Thoracic aorta (tissue), 2 donors: Measurements from ENCODE around the gene MRPS10. TPM values are rescaled to one million over a fixed set of nuclear protein-coding genes. Genes with fewer than 3 reads are reported as not detected.

ENCODE experiments used
- ATAC-seq: fragments of 150-250 bp; one replicate; pipeline ENCODE4 v1.8.0; 2017; ENCODE audit warnings: low read depth; ENCODE audit not compliant: insufficient number of reproducible peaks, low FRiP score
- DNase-seq: peaks from one replicate; pipeline ENCODE4 v3.0.0-alpha.2; 2020; ENCODE audit warnings: low spot score
- H3K27ac ChIP-seq, 2 donors: fragments of 200-600 bp; sonication (generic); 1 replicate in 1 of 2; 2 replicates in 1 of 2; pipeline ENCODE4 v1.5.1; 2016; ENCODE audit warnings: mild to moderate bottlenecking in 2 of 2, moderate library complexity in 2 of 2
- H3K27me3 ChIP-seq: fragments of 200-600 bp; sonication (generic); replicated peaks from 2 replicates; pipeline ENCODE4 v1.6.0; 2016; ENCODE audit warnings: mild to moderate bottlenecking; ENCODE audit not compliant: insufficient read depth
- H3K36me3 ChIP-seq: fragments of 200-600 bp; sonication (generic); one replicate; pipeline ENCODE4 v1.5.1; 2016
- H3K4me1 ChIP-seq, 2 donors: fragments of 200-600 bp; sonication (generic); 1 replicate in 1 of 2; 2 replicates in 1 of 2; pipeline versions ENCODE4 v1.5.1 to v1.6.0; 2016; ENCODE audit warnings: low read depth in 2 of 2, mild to moderate bottlenecking in 1 of 2; ENCODE audit not compliant: control insufficient read depth in 1 of 2
- H3K4me3 ChIP-seq: fragments of 200-600 bp; sonication (generic); 2 replicates; pipeline ENCODE4 v1.5.1; 2016; ENCODE audit warnings: mild to moderate bottlenecking
- H3K9me3 ChIP-seq: fragments of 200-600 bp; sonication (generic); 2 replicates; pipeline ENCODE4 v1.5.1; 2016
- CTCF ChIP-seq: fragments of 200-600 bp; sonication (generic); IDR thresholded peaks from one replicate; pipeline ENCODE4 v1.5.1; 2019; ENCODE audit warnings: antibody characterized with exemption
- total RNA-seq, 2 donors: library from RNA; depleted of rRNA; stranded (reverse); fragments of >200 nt; gene quantifications; one replicate each; pipeline versions ENCODE4 v1.1.0 to v1.2.3, GENCODE V29; 2016

Gene MRPS10
- total RNA-seq, 2 donors from 2014 or later, result 23.0 to 30.0 TPM

GRCh38 chr6:42226161-42226611, 8.5 kb upstream of the MRPS10 start:
- TF ChIP-seq CTCF, result no peak
- Histone ChIP-seq H3K27ac (no peak overlapping the region), H3K36me3 (peaks cover 4% of the 10 kb centered on the region), H3K4me1 (no peaks in the 10 kb centered on the region), H3K9me3 (no peaks in the 10 kb centered on the region), H3K4me3 (no peak overlapping the region), H3K27me3 (no peaks in the 10 kb centered on the region)
- ATAC-seq (no peak), DNase-seq (no peak)

GRCh38 chr6:42225419-42225818, 7.8 kb upstream of the MRPS10 start:
- Histone ChIP-seq H3K4me3 (no peak overlapping the region), H3K27ac (no peak overlapping the region), H3K36me3 (peaks cover 4% of the 10 kb centered on the region), H3K4me1 (no peaks in the 10 kb centered on the region), H3K27me3 (no peaks in the 10 kb centered on the region), H3K9me3 (no peaks in the 10 kb centered on the region)
- no peak for ATAC-seq
- no peak for TF ChIP-seq CTCF
- no peak for DNase-seq

GRCh38 chr6:42225029-42225339, 7.3 kb upstream of the MRPS10 start:
- Histone ChIP-seq H3K9me3 (no peaks in the 10 kb centered on the region), H3K4me1 (no peaks in the 10 kb centered on the region)
- no peak for ATAC-seq

GRCh38 chr6:42224222-42225028, 6.8 kb upstream of the MRPS10 start:
- DNase-seq (no peak), ATAC-seq (no peak)
- Histone ChIP-seq H3K4me3 (no peak overlapping the region), H3K27me3 (no peaks in the 10 kb centered on the region), H3K36me3 (peaks cover 4% of the 10 kb centered on the region), H3K9me3 (no peaks in the 10 kb centered on the region), H3K4me1 (no peaks in the 10 kb centered on the region), H3K27ac (no peak overlapping the region)
- no peak for TF ChIP-seq CTCF

More at GRCh38 chr6:42225029-42225339, 7.3 kb upstream of the MRPS10 start:
- Histone ChIP-seq H3K36me3 (peaks cover 4% of the 10 kb centered on the region), H3K4me3 (no peak overlapping the region), H3K27me3 (no peaks in the 10 kb centered on the region), H3K27ac (no peak overlapping the region)
- no peak for DNase-seq
- no peak for TF ChIP-seq CTCF

- no peak for TF ChIP-seq CTCF
- no peaks in the 10 kb centered on the region for H3K36me3 ChIP-seq
- no peak for ATAC-seq
Measured at GRCh38 chr6:42222448-42222847, 4.8 kb upstream of the MRPS10 start.

More at GRCh38 chr6:42222448-42222847, 4.8 kb upstream of the MRPS10 start:
- no peak for DNase-seq
- Histone ChIP-seq H3K27ac (no peak overlapping the region), H3K9me3 (no peaks in the 10 kb centered on the region), H3K4me3 (no peak overlapping the region), H3K27me3 (no peaks in the 10 kb centered on the region), H3K4me1 (peaks cover 0 to 4% of the 10 kb centered on the region in 2 donors)
